GM18499 (cell line): ENCODE data around the gene AHNAK2.
"Not testable (repeated sequence)": the region's sequence is repeated elsewhere in the genome, so short reads cannot be mapped to it uniquely, and the experiment has no call there.

ENCODE experiments used
- ATAC-seq: cut with Tn5 transposase; IDR thresholded peaks from one replicate; pipeline ENCODE4 v1.9.1; 2021; ENCODE audit warnings: moderate number of reproducible peaks; ENCODE audit not compliant: insufficient read depth, unreplicated experiment

Gene AHNAK2

GRCh38 chr14:104930526-104931303, 47.5 kb downstream of the AHNAK2 start:
- ATAC-seq, result no peak

GRCh38 chr14:104929268-104930230, 48.6 kb downstream of the AHNAK2 start:
- ATAC-seq, result no peak

GRCh38 chr14:104928391-104929133, 49.6 kb downstream of the AHNAK2 start:
- ATAC-seq, result no peak

- ATAC-seq, result no peak
These were observed 50.3 kb downstream of the AHNAK2 start for GRCh38 chr14:104927901-104928300.

- no peak for ATAC-seq
These were observed 50.8 kb downstream of the AHNAK2 start for GRCh38 chr14:104927432-104927816.

- ATAC-seq, result peak; percentile 58
These were observed 51.3 kb downstream of the AHNAK2 start for GRCh38 chr14:104926619-104927431.

- no peak for ATAC-seq
These were observed 52.1 kb downstream of the AHNAK2 start for GRCh38 chr14:104925855-104926609.

- ATAC-seq, result no peak
These were observed 52.8 kb downstream of the AHNAK2 start for GRCh38 chr14:104925214-104925854.

GRCh38 chr14:104924421-104925213, 53.6 kb downstream of the AHNAK2 start, which contains the start of gene PLD4:
TSS of gene PLD4 (plus strand) at chr14:104924879. CDS start at chr14:104927141, 2,262 bp downstream.
- ATAC-seq, result no peak

- ATAC-seq, result no peak
These were observed 54.3 kb downstream of the AHNAK2 start for GRCh38 chr14:104923640-104924420.

GRCh38 chr14:104919993-104920315, 58.2 kb downstream of the AHNAK2 start:
- no peak for ATAC-seq

- not testable (repeated sequence) for ATAC-seq
These were observed 58.8 kb downstream of the AHNAK2 start for GRCh38 chr14:104919152-104919992.

- no peak for ATAC-seq
These were observed 60.2 kb downstream of the AHNAK2 start for GRCh38 chr14:104917993-104918392.

GRCh38 chr14:104917116-104917515, 61.1 kb downstream of the AHNAK2 start:
- no peak for ATAC-seq

- no peak for ATAC-seq
These were observed 64.7 kb downstream of the AHNAK2 start for GRCh38 chr14:104913435-104913834.

- no peak for ATAC-seq
These were observed 66.1 kb downstream of the AHNAK2 start for GRCh38 chr14:104912053-104912452.
